ENCODE measurements around the gene MYT1.

Gene MYT1

GRCh38 chr20:64192406-64192805, 28.2 kb downstream of the MYT1 start:
- no peak overlapping the region for H3K4me3 ChIP-seq (ENCODE audit: low read depth, low read length)
- no peak for DNase-seq (ENCODE audit: low read depth)
- no peak for TF ChIP-seq CTCF (IDR thresholded peaks at IDR 0.05; ENCODE audit: control insufficient read depth, extremely low read depth, insufficient read depth)

GRCh38 chr20:64193058-64193457, 28.8 kb downstream of the MYT1 start:
- H3K4me3 ChIP-seq (ENCODE audit: low read depth, low read length): no peak overlapping the region
- DNase-seq (ENCODE audit: low read depth): no peak
- no peak for TF ChIP-seq CTCF (IDR thresholded peaks at IDR 0.05; ENCODE audit: control insufficient read depth, extremely low read depth, insufficient read depth)

- no peak for DNase-seq (ENCODE audit: low read depth)
- TF ChIP-seq CTCF (IDR thresholded peaks at IDR 0.05; ENCODE audit: control insufficient read depth, extremely low read depth, insufficient read depth): no peak
- no peak overlapping the region for H3K4me3 ChIP-seq (ENCODE audit: low read depth, low read length)
Measured at GRCh38 chr20:64194269-64194668, 30.0 kb downstream of the MYT1 start.

- TF ChIP-seq CTCF (IDR thresholded peaks at IDR 0.05; ENCODE audit: control insufficient read depth, extremely low read depth, insufficient read depth): no peak
- H3K4me3 ChIP-seq (ENCODE audit: low read depth, low read length): no peak overlapping the region
- no peak for DNase-seq (ENCODE audit: low read depth)
Measured at GRCh38 chr20:64196309-64196708, 32.1 kb downstream of the MYT1 start.

- DNase-seq (ENCODE audit: low read depth): no peak
- TF ChIP-seq CTCF (IDR thresholded peaks at IDR 0.05; ENCODE audit: control insufficient read depth, extremely low read depth, insufficient read depth): no peak
Measured at GRCh38 chr20:64196847-64197306, 32.6 kb downstream of the MYT1 start.

GRCh38 chr20:64198347-64198746, 34.1 kb downstream of the MYT1 start:
- no peak for TF ChIP-seq CTCF (IDR thresholded peaks at IDR 0.05; ENCODE audit: control insufficient read depth, extremely low read depth, insufficient read depth)
- no peak overlapping the region for H3K4me3 ChIP-seq (ENCODE audit: low read depth, low read length)
- DNase-seq (ENCODE audit: low read depth): no peak

More at GRCh38 chr20:64196847-64197306, 32.6 kb downstream of the MYT1 start:
- H3K4me3 ChIP-seq (ENCODE audit: low read depth, low read length): no peak overlapping the region

GRCh38 chr20:64199395-64199794, 35.1 kb downstream of the MYT1 start:
- TF ChIP-seq CTCF (IDR thresholded peaks at IDR 0.05; ENCODE audit: control insufficient read depth, extremely low read depth, insufficient read depth): no peak
- no peak for DNase-seq (ENCODE audit: low read depth)
- no peak overlapping the region for H3K4me3 ChIP-seq (ENCODE audit: low read depth, low read length)

Data from LNCaP clone FGC (cell line).